Activated naive CD4-positive, alpha-beta T cell treated with anti-CD3 and anti-CD28 coated beads, Interleukin-2, amount 10 ng/mL, durations not matched to agents 7 days and 5 days (primary cell): ENCODE data around the gene ARVCF.

ENCODE experiments used
- CTCF ChIA-PET: fragments of 350-600 bp; sonication (Branson Sonifier 250); formaldehyde crosslinking; loops from one replicate; lab custom pipeline; 2021; ENCODE audit warnings: antibody characterized with exemption; lab: Charles Lee
- DNase-seq: peaks from one replicate; pipeline ENCODE4 v3.0.0-alpha.2; 2020
- H3K27ac Mint-ChIP-seq: one replicate; pipeline ENCODE4 v1.8.0; 2021; ENCODE audit warnings: mild to moderate bottlenecking, moderate library complexity, mixed read lengths
- H3K27me3 Mint-ChIP-seq: one replicate; pipeline ENCODE4 v1.8.0; 2021; ENCODE audit warnings: mild to moderate bottlenecking, mixed read lengths
- H3K36me3 Mint-ChIP-seq: one replicate; pipeline ENCODE4 v1.8.0; 2021; ENCODE audit warnings: mixed read lengths
- H3K4me1 Mint-ChIP-seq: one replicate; pipeline ENCODE4 v1.8.0; 2021; ENCODE audit warnings: mixed read lengths
- H3K4me3 Mint-ChIP-seq: one replicate; pipeline ENCODE4 v1.8.0; 2021; ENCODE audit warnings: mild to moderate bottlenecking, moderate library complexity, mixed read lengths
- H3K9me3 Mint-ChIP-seq: one replicate; pipeline ENCODE4 v1.8.0; 2021; ENCODE audit warnings: mixed read lengths

The ARVCF gene

GRCh38 chr22:19972251-19972650, 44.4 kb downstream of the ARVCF start:
- Mint-ChIP-seq H3K27ac (peak overlapping the region; percentile 0), H3K9me3 (no peaks in the 10 kb centered on the region), H3K4me1 (peaks cover 15% of the 10 kb centered on the region), H3K36me3 (peaks cover 3% of the 10 kb centered on the region), H3K4me3 (no peak overlapping the region), H3K27me3 (peaks cover 6% of the 10 kb centered on the region)
- DNase-seq, result no peak
- CTCF ChIA-PET, result interaction anchor here (0.9 to 4.4 kb wide), 4 partner anchors 9 to 185 kb away, joined by 4 to 28 read pairs (median 12); no protein-coding TSS in a partner anchor

DNA sequence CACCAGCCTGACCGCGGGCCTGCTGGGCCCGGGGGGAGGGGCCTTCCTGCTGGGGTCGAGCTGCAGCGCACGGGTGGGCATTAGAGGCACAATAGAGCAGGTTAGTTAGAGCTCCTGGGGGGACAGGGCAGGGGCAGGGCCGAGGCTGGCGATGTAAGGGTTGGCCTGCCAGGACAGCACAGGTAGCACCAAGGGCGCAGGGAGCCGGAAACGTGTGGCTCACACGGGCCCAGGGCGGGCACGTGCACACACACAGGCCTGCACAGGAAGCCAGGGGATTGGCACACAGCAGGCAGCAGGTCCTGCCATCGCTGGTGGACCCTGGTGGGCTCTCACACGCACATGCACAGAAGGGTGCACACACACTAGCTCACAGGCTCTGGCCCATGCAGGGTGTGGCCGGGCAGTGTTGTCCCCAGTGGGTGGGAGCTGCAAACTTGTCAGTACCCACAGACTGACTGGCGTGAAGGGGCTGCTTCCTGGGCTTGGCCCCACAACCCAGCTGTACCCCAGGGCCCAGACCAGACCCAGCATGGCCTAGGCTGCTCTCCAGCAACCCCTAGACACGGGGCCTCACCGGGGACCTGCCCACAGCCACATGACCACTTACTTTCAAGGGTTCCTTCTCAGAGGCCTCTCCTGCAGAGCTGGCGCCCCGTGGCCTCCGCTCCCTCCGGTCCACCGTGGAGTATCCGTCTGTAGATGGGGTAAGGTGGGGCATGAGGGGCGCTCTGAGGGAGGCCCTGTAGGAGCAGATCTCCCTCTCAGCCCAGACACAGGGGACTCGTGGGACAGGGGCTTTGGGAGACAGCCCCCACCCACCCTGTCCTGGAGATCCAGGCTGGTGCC, 45.1 kb downstream of the ARVCF start:
- CTCF ChIA-PET, result interaction anchor here (0.9 to 4.4 kb wide), 9 partner anchors 8 to 185 kb away, joined by 3 to 28 read pairs (median 5); no protein-coding TSS in a partner anchor
- DNase-seq, result peak; percentile 38
- Mint-ChIP-seq H3K4me3 (no peak overlapping the region), H3K27me3 (peaks cover 2% of the 10 kb centered on the region), H3K36me3 (peaks cover 6% of the 10 kb centered on the region), H3K9me3 (no peaks in the 10 kb centered on the region), H3K4me1 (peaks cover 15% of the 10 kb centered on the region), H3K27ac (peak overlapping the region; percentile 0)

DNA sequence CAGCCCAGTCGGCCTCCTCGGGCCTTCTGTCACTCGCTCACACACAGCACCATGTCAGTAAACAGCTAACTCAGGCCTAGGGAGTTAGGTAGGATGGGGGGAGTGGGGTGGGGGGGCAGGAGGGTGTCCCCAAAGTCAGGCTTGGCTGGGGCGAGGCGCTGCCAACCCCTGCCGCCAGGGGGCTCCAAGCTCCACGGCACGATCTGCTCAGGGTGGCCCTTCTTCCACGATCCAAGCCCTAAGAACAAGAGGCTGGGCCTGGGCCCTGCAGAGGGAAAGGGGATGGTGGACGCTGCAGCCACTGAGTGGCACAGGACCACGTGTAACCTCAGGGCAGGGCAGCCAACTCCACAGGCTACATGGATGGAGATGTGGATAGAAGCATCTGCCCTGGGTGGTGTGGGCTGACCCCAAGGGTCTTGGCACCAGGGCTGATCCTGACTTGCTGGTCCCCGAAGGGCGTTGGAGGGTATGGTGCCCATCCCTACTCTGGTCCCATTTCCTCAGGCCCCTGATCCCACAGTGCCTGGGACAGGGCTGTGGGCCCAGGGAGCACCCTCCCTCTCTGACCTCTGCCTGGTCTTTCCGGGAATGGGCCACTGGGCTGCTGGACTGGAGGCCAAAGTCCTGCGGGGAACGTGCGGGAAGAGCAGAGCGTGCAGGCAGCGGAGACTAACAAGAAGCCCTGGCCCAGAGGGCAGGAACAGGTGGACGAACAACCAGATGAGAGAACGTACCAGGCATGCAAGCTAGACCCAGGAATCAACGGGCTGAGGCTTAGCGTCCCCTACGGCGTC, 45.9 kb downstream of the ARVCF start:
- H3K9me3 Mint-ChIP-seq, result no peaks in the 10 kb centered on the region
- peaks cover 15% of the 10 kb centered on the region for H3K4me1 Mint-ChIP-seq
- no peak overlapping the region for H3K4me3 Mint-ChIP-seq
- peak overlapping the region; percentile 37 for H3K27ac Mint-ChIP-seq
- H3K27me3 Mint-ChIP-seq, result no peaks in the 10 kb centered on the region
- H3K36me3 Mint-ChIP-seq, result peaks cover 6% of the 10 kb centered on the region
- peak; percentile 85 for DNase-seq
- CTCF ChIA-PET, result interaction anchor here (0.7 to 4.4 kb wide), 12 partner anchors 11 to 240 kb away, joined by 3 to 28 read pairs (median 4); no protein-coding TSS in a partner anchor

- peaks cover 6% of the 10 kb centered on the region for H3K36me3 Mint-ChIP-seq
- H3K4me1 Mint-ChIP-seq, result peaks cover 11% of the 10 kb centered on the region
- no peak overlapping the region for H3K4me3 Mint-ChIP-seq
- H3K9me3 Mint-ChIP-seq, result no peaks in the 10 kb centered on the region
- no peak overlapping the region for H3K27ac Mint-ChIP-seq
- DNase-seq, result no peak
- CTCF ChIA-PET, result interaction anchor here (0.7 to 4.4 kb wide), 10 partner anchors 12 to 239 kb away, joined by 3 to 28 read pairs (median 5); no protein-coding TSS in a partner anchor
- no peaks in the 10 kb centered on the region for H3K27me3 Mint-ChIP-seq
These were observed 46.6 kb downstream of the ARVCF start for GRCh38 chr22:19970031-19970478.

DNA sequence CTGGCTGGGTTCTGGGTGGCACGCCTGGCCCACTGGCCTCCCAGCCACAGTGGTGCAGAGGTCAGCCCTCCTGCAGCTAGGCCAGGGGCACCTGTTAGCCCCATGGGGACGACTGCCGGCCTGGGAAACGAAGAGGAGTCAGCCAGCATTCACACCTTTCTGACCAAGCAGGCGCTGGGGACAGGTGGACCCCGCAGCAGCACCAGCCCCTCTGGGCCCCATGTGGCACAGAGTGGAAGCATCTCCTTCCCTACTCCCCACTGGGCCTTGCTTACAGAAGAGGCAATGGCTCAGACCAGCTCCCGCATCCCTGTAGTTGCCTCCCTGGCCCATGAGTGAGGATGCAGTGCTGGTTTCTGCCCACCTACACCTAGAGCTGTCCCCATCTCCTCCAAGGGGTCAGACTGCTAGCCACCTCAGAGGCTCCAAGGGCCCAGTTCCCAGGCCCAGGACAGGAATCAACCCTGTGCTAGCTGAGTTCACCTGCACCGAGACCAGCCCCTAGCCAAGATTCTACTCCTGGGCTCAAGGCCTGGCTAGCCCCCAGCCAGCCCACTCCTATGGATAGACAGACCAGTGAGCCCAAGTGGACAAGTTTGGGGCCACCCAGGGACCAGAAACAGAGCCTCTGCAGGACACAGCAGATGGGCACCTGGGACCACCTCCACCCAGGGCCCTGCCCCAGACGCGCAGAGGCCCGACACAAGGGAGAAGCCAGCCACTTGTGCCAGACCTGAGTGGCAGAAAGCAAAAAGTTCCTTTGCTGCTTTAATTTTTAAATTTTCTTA, 47.3 kb downstream of the ARVCF start:
- Mint-ChIP-seq H3K27ac (no peak overlapping the region), H3K4me3 (no peak overlapping the region), H3K27me3 (no peaks in the 10 kb centered on the region), H3K4me1 (peaks cover 8% of the 10 kb centered on the region), H3K36me3 (peaks cover 6% of the 10 kb centered on the region), H3K9me3 (no peaks in the 10 kb centered on the region)
- CTCF ChIA-PET, result interaction anchor here (0.9 to 4.4 kb wide), 9 partner anchors 43 to 239 kb away, joined by 3 to 28 read pairs (median 5); no protein-coding TSS in a partner anchor
- DNase-seq, result no peak

GRCh38 chr22:19968450-19968891, 48.2 kb downstream of the ARVCF start:
- no peaks in the 10 kb centered on the region for H3K9me3 Mint-ChIP-seq
- no peak for DNase-seq
- no peak overlapping the region for H3K27ac Mint-ChIP-seq
- CTCF ChIA-PET, result interaction anchor here (1.0 to 1.8 kb wide), 3 partner anchors 44 to 161 kb away, joined by 4 to 5 read pairs (median 5); no protein-coding TSS in a partner anchor
- peaks cover 6% of the 10 kb centered on the region for H3K36me3 Mint-ChIP-seq
- no peak overlapping the region for H3K4me3 Mint-ChIP-seq
- H3K4me1 Mint-ChIP-seq, result peaks cover 8% of the 10 kb centered on the region
- no peaks in the 10 kb centered on the region for H3K27me3 Mint-ChIP-seq

DNA sequence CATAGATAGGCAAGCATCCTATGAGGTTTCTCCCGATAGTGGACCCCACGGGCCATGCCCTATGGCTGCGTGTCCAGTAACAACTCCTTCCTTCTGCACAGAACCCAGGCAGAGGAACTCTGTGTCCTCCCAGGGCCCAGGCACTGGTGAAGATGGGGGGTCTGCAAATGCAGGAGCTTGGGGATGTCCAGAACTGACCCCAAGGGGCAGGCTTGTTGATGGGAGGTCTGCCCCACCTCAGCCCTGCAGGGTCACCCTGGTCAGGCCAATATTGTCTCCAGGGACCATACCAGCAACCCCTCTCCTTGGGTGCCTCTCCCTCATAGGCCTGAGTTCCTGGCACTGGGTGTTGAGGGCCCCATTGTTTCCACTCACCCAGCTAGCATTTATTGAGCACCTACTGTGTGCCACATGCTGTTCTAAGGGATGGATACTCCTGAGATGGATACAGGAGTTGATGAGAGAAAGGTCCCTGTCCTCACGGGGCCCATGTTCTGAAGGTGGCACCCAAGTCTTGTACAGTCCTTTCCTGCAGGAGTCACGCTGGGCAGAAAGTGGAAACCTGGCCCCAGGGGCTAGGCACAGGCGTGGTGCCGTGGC, 48.7 kb downstream of the ARVCF start:
- H3K27ac Mint-ChIP-seq, result no peak overlapping the region
- no peaks in the 10 kb centered on the region for H3K9me3 Mint-ChIP-seq
- H3K36me3 Mint-ChIP-seq, result peaks cover 6% of the 10 kb centered on the region
- H3K4me3 Mint-ChIP-seq, result no peak overlapping the region
- CTCF ChIA-PET, result interaction anchor here (1.4 kb wide), 1 partner anchor 47 kb away, joined by 5 read pairs; no protein-coding TSS in a partner anchor
- peaks cover 8% of the 10 kb centered on the region for H3K4me1 Mint-ChIP-seq
- no peak for DNase-seq
- no peaks in the 10 kb centered on the region for H3K27me3 Mint-ChIP-seq

- Mint-ChIP-seq H3K27ac (no peak overlapping the region), H3K4me3 (no peak overlapping the region), H3K9me3 (no peaks in the 10 kb centered on the region), H3K27me3 (no peaks in the 10 kb centered on the region), H3K4me1 (peaks cover 8% of the 10 kb centered on the region), H3K36me3 (peaks cover 6% of the 10 kb centered on the region)
- CTCF ChIA-PET, result interaction anchor here (1.4 kb wide), 1 partner anchor 47 kb away, joined by 3 read pairs; no protein-coding TSS in a partner anchor
- no peak for DNase-seq
These were observed 49.5 kb downstream of the ARVCF start for GRCh38 chr22:19966908-19967750.

DNA sequence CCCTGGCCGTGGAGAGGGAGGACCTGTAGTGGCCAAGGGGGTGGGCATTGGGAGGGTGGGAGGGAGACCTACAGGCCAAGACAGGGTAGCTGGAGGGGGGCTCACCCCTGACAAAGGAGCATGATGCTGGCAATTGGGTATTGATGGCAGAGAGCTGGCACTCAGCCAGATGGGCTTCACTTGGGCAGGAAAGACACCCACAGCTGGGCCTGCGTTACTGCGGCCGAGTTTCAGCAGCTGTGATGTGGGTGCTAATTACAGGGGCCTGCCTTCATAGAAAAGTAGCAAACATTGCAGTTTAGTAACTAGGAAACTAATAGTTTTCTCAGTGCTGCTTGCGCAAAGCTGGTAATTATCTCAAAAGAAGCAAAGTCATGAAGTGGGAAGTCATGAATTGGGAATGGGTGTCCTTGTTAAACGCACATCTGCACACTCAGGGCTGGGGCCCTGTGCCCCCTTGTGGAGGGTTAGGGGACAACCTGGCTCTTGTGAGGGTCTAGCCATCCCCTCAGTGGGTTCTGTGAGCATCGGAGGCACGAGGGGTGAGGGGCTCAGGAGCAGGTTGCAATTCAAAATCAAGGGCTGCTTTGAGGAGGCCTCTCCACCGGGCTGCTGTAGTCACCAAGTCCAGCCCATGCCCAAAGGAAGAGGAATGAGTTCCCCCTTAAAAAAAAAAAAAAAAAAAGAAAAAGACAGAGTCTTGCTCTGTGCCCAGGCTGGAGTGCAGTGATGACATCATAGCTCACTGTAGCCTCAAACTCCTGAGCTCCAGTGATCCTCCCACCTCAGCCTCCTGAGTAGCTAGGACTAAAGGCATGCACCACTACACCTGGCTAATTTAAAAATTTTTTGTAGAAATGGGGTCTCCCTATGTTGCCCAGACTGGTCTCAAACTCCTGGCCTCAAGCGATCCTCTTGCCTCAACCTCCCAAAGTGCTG, 50.6 kb downstream of the ARVCF start:
- Mint-ChIP-seq H3K4me1 (peaks cover 5% of the 10 kb centered on the region), H3K4me3 (no peak overlapping the region), H3K27ac (no peak overlapping the region), H3K36me3 (peaks cover 6% of the 10 kb centered on the region), H3K27me3 (no peaks in the 10 kb centered on the region), H3K9me3 (no peaks in the 10 kb centered on the region)
- CTCF ChIA-PET, result interaction anchor here (0.8 to 1.4 kb wide), 3 partner anchors 8 to 235 kb away, joined by 3 to 4 read pairs (median 3); no protein-coding TSS in a partner anchor
- DNase-seq, result no peak

DNA sequence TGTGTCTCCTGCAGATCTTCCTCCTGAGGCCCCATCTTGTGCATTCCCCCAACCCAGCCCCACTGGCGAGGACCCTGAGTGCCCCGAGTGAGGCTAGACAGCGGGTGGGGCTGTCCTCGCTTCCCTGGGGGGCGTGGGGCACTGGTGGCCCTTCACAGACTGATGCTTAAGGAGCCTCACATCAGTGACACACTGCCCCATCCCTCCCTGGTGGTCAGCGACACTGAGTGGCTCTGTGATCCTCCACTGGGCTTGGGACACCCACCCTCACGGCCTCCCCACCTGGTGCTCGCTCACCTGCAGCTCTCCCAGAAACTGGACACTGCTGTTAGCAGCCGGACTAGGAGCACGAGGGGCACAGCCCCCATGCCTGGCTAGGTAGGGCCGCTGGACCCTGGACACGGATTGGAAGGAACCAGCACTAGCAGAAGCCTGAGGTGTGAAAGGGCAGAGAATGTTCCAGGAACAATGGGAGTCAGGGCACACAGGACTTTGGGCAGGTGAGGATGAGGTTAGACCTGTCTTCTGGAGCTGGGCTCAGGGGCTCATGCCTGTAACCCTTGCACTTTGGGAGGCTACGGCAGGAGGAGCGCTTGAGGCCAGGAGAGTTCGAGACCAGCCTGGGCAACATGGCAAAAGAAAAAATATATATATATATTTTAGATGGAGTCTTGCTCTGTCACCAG, 51.8 kb downstream of the ARVCF start:
- Mint-ChIP-seq H3K27ac (no peak overlapping the region), H3K4me1 (no peaks in the 10 kb centered on the region), H3K27me3 (no peaks in the 10 kb centered on the region), H3K36me3 (peaks cover 6% of the 10 kb centered on the region), H3K9me3 (no peaks in the 10 kb centered on the region), H3K4me3 (no peak overlapping the region)
- CTCF ChIA-PET, result no interaction called here
- DNase-seq, result no peak
